GM12878 (cell line): ENCODE measurements around the gene KAZN.

Source experiments
- ESRRA ChIP-seq: IDR thresholded peaks from 2 replicates; pipeline ENCODE4 v1.6.1; 2012; ENCODE audit warnings: mild to moderate bottlenecking, low read length, improper control_type of control experiment
- NFYB ChIP-seq: IDR thresholded peaks from 2 replicates; pipeline ENCODE4 v1.6.1; 2011; ENCODE audit warnings: low read depth, mild to moderate bottlenecking, low read length, improper control_type of control experiment, moderate library complexity; ENCODE audit not compliant: insufficient read depth
- NRF1 ChIP-seq: conservative IDR thresholded peaks from 2 replicates; pipeline ENCODE4 v1.6.1; 2011; ENCODE audit warnings: mild to moderate bottlenecking, low read depth, low read length, improper control_type of control experiment
- SIN3A ChIP-seq: IDR thresholded peaks from 2 replicates; pipeline ENCODE4 v1.6.1; 2012; ENCODE audit warnings: low read depth, low read length, improper control_type of control experiment
- ZNF217 ChIP-seq: fragments of 450-650 bp; IDR thresholded peaks from 2 replicates; pipeline ENCODE4 v1.6.1; 2017; ENCODE audit warnings: antibody characterized with exemption, mild to moderate bottlenecking
- TF ChIP-seq, protein P1 (sequence below), 3 experiments: IDR thresholded peaks in 2 of 3; conservative IDR thresholded peaks in 1 of 3; 2 replicates each; pipeline ENCODE4 v1.5.1; 2011; ENCODE audit warnings: low read depth in 3 of 3, low read length in 3 of 3, mild to moderate bottlenecking in 3 of 3, control low read depth in 2 of 3, moderate library complexity in 2 of 3, inconsistent platforms in 1 of 3, mixed read lengths in 1 of 3; ENCODE audit not compliant: control insufficient read depth in 2 of 3, insufficient read depth in 1 of 3; ENCODE audit errors: extremely low read depth in 1 of 3
- TF ChIP-seq, protein P2 (sequence below): IDR thresholded peaks from 2 replicates; pipeline ENCODE4 v1.6.1; 2012; ENCODE audit warnings: low read depth, low read length, improper control_type of control experiment
- TF ChIP-seq, protein P3 (sequence below): IDR thresholded peaks from 2 replicates; pipeline ENCODE4 v1.6.1; 2012; ENCODE audit warnings: low read length, inconsistent platforms
- TF ChIP-seq, protein P4 (sequence below): fragments of 450-650 bp; IDR thresholded peaks from 2 replicates; pipeline ENCODE4 v1.6.1; 2017; ENCODE audit warnings: mild to moderate bottlenecking, moderate library complexity
- TF ChIP-seq, protein P5 (sequence below): IDR thresholded peaks from 2 replicates; pipeline ENCODE4 v1.6.1; 2012; ENCODE audit warnings: mild to moderate bottlenecking, low read depth, low read length

DNA sequence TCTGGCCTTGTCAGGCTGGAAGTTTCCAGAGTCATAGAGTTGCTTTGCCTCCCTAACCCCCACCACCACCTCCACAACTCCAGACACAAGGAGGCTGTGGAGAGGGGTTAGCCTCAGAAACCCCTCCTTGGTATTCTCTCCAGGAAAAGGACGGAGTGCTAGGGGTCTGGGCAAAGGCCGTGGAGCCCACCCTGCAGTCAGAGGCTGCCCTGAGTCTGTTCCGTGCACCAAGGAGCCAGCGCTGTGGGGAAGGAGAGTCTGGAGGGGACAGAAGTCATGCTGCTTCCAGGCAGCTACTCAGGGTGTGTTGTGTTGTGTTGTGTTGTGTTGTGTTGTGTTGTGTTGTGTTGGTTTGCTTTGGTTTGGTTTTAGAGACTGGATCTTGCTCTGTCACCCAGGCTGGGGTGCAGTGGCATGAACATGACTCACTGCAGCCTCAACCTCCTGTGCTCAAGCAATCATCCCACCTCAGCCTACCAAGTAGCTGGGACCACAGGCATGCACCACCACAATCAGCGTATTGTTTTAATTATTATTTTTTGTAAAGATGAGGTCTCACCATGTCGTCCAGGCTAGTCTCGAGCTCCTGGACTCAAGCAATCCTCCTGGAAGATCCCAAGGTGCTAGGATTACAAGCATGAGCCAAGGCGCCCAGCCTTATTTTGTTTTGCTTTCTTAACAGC, 432.9 kb downstream of the KAZN start:
- TF ChIP-seq, protein P1, sequence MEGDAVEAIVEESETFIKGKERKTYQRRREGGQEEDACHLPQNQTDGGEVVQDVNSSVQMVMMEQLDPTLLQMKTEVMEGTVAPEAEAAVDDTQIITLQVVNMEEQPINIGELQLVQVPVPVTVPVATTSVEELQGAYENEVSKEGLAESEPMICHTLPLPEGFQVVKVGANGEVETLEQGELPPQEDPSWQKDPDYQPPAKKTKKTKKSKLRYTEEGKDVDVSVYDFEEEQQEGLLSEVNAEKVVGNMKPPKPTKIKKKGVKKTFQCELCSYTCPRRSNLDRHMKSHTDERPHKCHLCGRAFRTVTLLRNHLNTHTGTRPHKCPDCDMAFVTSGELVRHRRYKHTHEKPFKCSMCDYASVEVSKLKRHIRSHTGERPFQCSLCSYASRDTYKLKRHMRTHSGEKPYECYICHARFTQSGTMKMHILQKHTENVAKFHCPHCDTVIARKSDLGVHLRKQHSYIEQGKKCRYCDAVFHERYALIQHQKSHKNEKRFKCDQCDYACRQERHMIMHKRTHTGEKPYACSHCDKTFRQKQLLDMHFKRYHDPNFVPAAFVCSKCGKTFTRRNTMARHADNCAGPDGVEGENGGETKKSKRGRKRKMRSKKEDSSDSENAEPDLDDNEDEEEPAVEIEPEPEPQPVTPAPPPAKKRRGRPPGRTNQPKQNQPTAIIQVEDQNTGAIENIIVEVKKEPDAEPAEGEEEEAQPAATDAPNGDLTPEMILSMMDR (IDR thresholded peaks at IDR 0.05 in 2 of 3, conservative IDR thresholded peaks at IDR 0.05 in 1 of 3; ENCODE audit: control insufficient read depth in 2 of 3, extremely low read depth in 1 of 3, insufficient read depth in 1 of 3, low read depth in 3 of 3, low read length in 3 of 3), result no peak
- TF ChIP-seq NRF1, result no peak
- TF ChIP-seq SIN3A, result no peak
- TF ChIP-seq, protein P2, sequence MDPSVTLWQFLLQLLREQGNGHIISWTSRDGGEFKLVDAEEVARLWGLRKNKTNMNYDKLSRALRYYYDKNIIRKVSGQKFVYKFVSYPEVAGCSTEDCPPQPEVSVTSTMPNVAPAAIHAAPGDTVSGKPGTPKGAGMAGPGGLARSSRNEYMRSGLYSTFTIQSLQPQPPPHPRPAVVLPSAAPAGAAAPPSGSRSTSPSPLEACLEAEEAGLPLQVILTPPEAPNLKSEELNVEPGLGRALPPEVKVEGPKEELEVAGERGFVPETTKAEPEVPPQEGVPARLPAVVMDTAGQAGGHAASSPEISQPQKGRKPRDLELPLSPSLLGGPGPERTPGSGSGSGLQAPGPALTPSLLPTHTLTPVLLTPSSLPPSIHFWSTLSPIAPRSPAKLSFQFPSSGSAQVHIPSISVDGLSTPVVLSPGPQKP, result no peak
- TF ChIP-seq ESRRA, result no peak
- TF ChIP-seq ZNF217, result no peak
- TF ChIP-seq, protein P3, sequence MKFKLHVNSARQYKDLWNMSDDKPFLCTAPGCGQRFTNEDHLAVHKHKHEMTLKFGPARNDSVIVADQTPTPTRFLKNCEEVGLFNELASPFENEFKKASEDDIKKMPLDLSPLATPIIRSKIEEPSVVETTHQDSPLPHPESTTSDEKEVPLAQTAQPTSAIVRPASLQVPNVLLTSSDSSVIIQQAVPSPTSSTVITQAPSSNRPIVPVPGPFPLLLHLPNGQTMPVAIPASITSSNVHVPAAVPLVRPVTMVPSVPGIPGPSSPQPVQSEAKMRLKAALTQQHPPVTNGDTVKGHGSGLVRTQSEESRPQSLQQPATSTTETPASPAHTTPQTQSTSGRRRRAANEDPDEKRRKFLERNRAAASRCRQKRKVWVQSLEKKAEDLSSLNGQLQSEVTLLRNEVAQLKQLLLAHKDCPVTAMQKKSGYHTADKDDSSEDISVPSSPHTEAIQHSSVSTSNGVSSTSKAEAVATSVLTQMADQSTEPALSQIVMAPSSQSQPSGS, result no peak
- TF ChIP-seq, protein P4, sequence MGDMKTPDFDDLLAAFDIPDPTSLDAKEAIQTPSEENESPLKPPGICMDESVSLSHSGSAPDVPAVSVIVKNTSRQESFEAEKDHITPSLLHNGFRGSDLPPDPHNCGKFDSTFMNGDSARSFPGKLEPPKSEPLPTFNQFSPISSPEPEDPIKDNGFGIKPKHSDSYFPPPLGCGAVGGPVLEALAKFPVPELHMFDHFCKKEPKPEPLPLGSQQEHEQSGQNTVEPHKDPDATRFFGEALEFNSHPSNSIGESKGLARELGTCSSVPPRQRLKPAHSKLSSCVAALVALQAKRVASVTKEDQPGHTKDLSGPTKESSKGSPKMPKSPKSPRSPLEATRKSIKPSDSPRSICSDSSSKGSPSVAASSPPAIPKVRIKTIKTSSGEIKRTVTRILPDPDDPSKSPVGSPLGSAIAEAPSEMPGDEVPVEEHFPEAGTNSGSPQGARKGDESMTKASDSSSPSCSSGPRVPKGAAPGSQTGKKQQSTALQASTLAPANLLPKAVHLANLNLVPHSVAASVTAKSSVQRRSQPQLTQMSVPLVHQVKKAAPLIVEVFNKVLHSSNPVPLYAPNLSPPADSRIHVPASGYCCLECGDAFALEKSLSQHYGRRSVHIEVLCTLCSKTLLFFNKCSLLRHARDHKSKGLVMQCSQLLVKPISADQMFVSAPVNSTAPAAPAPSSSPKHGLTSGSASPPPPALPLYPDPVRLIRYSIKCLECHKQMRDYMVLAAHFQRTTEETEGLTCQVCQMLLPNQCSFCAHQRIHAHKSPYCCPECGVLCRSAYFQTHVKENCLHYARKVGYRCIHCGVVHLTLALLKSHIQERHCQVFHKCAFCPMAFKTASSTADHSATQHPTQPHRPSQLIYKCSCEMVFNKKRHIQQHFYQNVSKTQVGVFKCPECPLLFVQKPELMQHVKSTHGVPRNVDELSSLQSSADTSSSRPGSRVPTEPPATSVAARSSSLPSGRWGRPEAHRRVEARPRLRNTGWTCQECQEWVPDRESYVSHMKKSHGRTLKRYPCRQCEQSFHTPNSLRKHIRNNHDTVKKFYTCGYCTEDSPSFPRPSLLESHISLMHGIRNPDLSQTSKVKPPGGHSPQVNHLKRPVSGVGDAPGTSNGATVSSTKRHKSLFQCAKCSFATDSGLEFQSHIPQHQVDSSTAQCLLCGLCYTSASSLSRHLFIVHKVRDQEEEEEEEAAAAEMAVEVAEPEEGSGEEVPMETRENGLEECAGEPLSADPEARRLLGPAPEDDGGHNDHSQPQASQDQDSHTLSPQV, result no peak
- TF ChIP-seq NFYB, result no peak
- TF ChIP-seq, protein P5, sequence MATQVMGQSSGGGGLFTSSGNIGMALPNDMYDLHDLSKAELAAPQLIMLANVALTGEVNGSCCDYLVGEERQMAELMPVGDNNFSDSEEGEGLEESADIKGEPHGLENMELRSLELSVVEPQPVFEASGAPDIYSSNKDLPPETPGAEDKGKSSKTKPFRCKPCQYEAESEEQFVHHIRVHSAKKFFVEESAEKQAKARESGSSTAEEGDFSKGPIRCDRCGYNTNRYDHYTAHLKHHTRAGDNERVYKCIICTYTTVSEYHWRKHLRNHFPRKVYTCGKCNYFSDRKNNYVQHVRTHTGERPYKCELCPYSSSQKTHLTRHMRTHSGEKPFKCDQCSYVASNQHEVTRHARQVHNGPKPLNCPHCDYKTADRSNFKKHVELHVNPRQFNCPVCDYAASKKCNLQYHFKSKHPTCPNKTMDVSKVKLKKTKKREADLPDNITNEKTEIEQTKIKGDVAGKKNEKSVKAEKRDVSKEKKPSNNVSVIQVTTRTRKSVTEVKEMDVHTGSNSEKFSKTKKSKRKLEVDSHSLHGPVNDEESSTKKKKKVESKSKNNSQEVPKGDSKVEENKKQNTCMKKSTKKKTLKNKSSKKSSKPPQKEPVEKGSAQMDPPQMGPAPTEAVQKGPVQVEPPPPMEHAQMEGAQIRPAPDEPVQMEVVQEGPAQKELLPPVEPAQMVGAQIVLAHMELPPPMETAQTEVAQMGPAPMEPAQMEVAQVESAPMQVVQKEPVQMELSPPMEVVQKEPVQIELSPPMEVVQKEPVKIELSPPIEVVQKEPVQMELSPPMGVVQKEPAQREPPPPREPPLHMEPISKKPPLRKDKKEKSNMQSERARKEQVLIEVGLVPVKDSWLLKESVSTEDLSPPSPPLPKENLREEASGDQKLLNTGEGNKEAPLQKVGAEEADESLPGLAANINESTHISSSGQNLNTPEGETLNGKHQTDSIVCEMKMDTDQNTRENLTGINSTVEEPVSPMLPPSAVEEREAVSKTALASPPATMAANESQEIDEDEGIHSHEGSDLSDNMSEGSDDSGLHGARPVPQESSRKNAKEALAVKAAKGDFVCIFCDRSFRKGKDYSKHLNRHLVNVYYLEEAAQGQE, result no peak
